GM12892 (cell line): ENCODE results near the gene GAS6.
"Not testable (repeated sequence)": the region's sequence is repeated elsewhere in the genome, so short reads cannot be mapped to it uniquely, and the experiment has no call there.

Experiments used
- POLR2A ChIP-seq: IDR thresholded peaks from 2 replicates; pipeline ENCODE4 v1.6.1; 2011; ENCODE audit warnings: low read depth, low read length, control low read depth
- POLR2AphosphoS5 ChIP-seq: IDR thresholded peaks from 2 replicates; pipeline ENCODE4 v1.6.1; 2011; ENCODE audit warnings: low read depth, low read length, control low read depth
- TAF1 ChIP-seq: IDR thresholded peaks from 2 replicates; pipeline ENCODE4 v1.6.1; 2011; ENCODE audit warnings: low read depth, mild to moderate bottlenecking, control low read depth, low read length, borderline replicate concordance

- not testable (repeated sequence) for TF ChIP-seq TAF1, POLR2A, POLR2AphosphoS5
Observed at GRCh38 chr13:113789931-113790330, 73.9 kb downstream of the GAS6 start.
